Liver (tissue), 9 donors: Measurements from ENCODE around the gene VRK2. TPM values are rescaled to one million over a fixed set of nuclear protein-coding genes. Genes with fewer than 3 reads are reported as not detected.

Experiments used
- DNase-seq: peaks from one replicate; pipeline ENCODE4 v3.0.0-alpha.2; 2017; ENCODE audit warnings: low spot score
- H3K27ac ChIP-seq, 2 donors: one replicate each; pipeline ENCODE4 v1.7.0; 2013; ENCODE audit warnings: inconsistent platforms in 2 of 2, low read length in 2 of 2, control low read depth in 1 of 2, low read depth in 1 of 2, mild to moderate bottlenecking in 1 of 2
- H3K27me3 ChIP-seq, 4 donors: one replicate each; pipeline versions ENCODE4 v1.6.1 to v1.7.0; 2013; ENCODE audit warnings: low read length in 3 of 4, inconsistent platforms in 1 of 4, mild to moderate bottlenecking in 1 of 4, moderate library complexity in 1 of 4; ENCODE audit not compliant: control insufficient read depth in 4 of 4, insufficient read depth in 4 of 4
- H3K36me3 ChIP-seq, 4 donors: one replicate each; pipeline versions ENCODE4 v1.6.1 to v1.7.0; 2013; ENCODE audit warnings: low read length in 3 of 4, mild to moderate bottlenecking in 3 of 4, low read depth in 1 of 4, moderate library complexity in 1 of 4; ENCODE audit not compliant: control insufficient read depth in 4 of 4, insufficient read depth in 3 of 4
- H3K4me1 ChIP-seq, 4 donors: one replicate each; pipeline versions ENCODE4 v1.6.1 to v1.7.0; 2013; ENCODE audit warnings: low read length in 3 of 4, mild to moderate bottlenecking in 3 of 4, moderate library complexity in 1 of 4; ENCODE audit not compliant: control insufficient read depth in 4 of 4, insufficient read depth in 4 of 4
- H3K4me3 ChIP-seq, 3 donors: one replicate each; pipeline versions ENCODE4 v1.6.1 to v1.7.0; 2013; ENCODE audit warnings: low read length in 3 of 3, control low read depth in 1 of 3, low read depth in 1 of 3, mild to moderate bottlenecking in 1 of 3
- H3K9ac ChIP-seq, 2 donors: one replicate each; pipeline ENCODE4 v1.7.0; 2013; ENCODE audit warnings: low read length in 2 of 2, mild to moderate bottlenecking in 2 of 2, moderate library complexity in 2 of 2, control low read depth in 1 of 2, low read depth in 1 of 2
- H3K9me3 ChIP-seq, 4 donors: one replicate each; pipeline versions ENCODE4 v1.6.1 to v1.7.0; 2013; ENCODE audit warnings: low read length in 3 of 4; ENCODE audit not compliant: control insufficient read depth in 4 of 4
- CTCF ChIP-seq: fragments of 150-350 bp; IDR thresholded peaks from 2 replicates; pipeline ENCODE4 v1.5.1; 2017; ENCODE audit warnings: improper control_type of control experiment, low read depth, low read length; ENCODE audit not compliant: missing input control
- EGR1 ChIP-seq, 2 donors: IDR thresholded peaks; 2 replicates each; pipeline ENCODE4 v1.6.1; 2016 to 2018; ENCODE audit warnings: antibody characterized with exemption in 2 of 2, low read depth in 2 of 2
- FOXA1 ChIP-seq: IDR thresholded peaks from 2 replicates; pipeline ENCODE4 v1.6.1; 2016; ENCODE audit warnings: antibody characterized with exemption
- FOXA2 ChIP-seq: IDR thresholded peaks from 2 replicates; pipeline ENCODE4 v1.6.1; 2016; ENCODE audit warnings: antibody characterized with exemption
- GABPA ChIP-seq, 2 donors: IDR thresholded peaks in 1 of 2; conservative IDR thresholded peaks in 1 of 2; 2 replicates each; pipeline ENCODE4 v1.6.1; 2016; ENCODE audit warnings: antibody characterized with exemption in 2 of 2, mild to moderate bottlenecking in 1 of 2, moderate library complexity in 1 of 2
- HNF4A ChIP-seq, 2 donors: conservative IDR thresholded peaks; 2 replicates each; pipeline ENCODE4 v1.6.1; 2016; ENCODE audit warnings: antibody characterized with exemption in 2 of 2, mild to moderate bottlenecking in 2 of 2
- HNF4G ChIP-seq: IDR thresholded peaks from 2 replicates; pipeline ENCODE4 v1.6.1; 2016; ENCODE audit warnings: antibody characterized with exemption
- JUND ChIP-seq, 2 donors: IDR thresholded peaks; 2 replicates each; pipeline ENCODE4 v1.6.1; 2016; ENCODE audit warnings: antibody characterized with exemption in 2 of 2
- MAX ChIP-seq: IDR thresholded peaks from 2 replicates; pipeline ENCODE4 v1.6.1; 2016; ENCODE audit warnings: antibody characterized with exemption
- NR2F2 ChIP-seq: IDR thresholded peaks from 2 replicates; pipeline ENCODE4 v1.6.1; 2016; ENCODE audit warnings: antibody characterized with exemption
- RAD21 ChIP-seq, 2 donors: IDR thresholded peaks; 2 replicates each; pipeline ENCODE4 v1.6.1; 2016; ENCODE audit warnings: antibody characterized with exemption in 2 of 2, mild to moderate bottlenecking in 2 of 2
- RXRA ChIP-seq, 2 donors: IDR thresholded peaks; 2 replicates each; pipeline ENCODE4 v1.6.1; 2017 to 2018; ENCODE audit warnings: antibody characterized with exemption in 2 of 2, mild to moderate bottlenecking in 1 of 2
- SP1 ChIP-seq: IDR thresholded peaks from 2 replicates; pipeline ENCODE4 v1.6.1; 2018; ENCODE audit warnings: antibody characterized with exemption, mild to moderate bottlenecking
- TAF1 ChIP-seq: conservative IDR thresholded peaks from 2 replicates; pipeline ENCODE4 v1.6.1; 2016; ENCODE audit warnings: antibody characterized with exemption, mild to moderate bottlenecking
- YY1 ChIP-seq: IDR thresholded peaks from 2 replicates; pipeline ENCODE4 v1.6.1; 2016; ENCODE audit warnings: antibody characterized with exemption, mild to moderate bottlenecking
- ZBTB33 ChIP-seq: IDR thresholded peaks from 2 replicates; pipeline ENCODE4 v1.6.1; 2016; ENCODE audit warnings: antibody characterized with exemption
- polyA plus RNA-seq, 2 donors: library from polyadenylated mRNA; stranded (reverse) in 1 of 2; unstranded in 1 of 2; fragments of 200-250 nt in 1 of 2; fragments of >200 nt in 1 of 2; fragmentation: Nextera tagmentation in 1 of 2; extraction: Ambion mirVana in 1 of 2; gene quantifications; one replicate each; pipeline versions ENCODE4 v1.2.1 to v1.2.3, GENCODE V29; 2013 to 2015
- total RNA-seq, 2 donors: library from RNA; depleted of rRNA; stranded (reverse); fragments of >200 nt; gene quantifications; one replicate each; pipeline ENCODE4 v1.2.3, GENCODE V29; 2014
- TF ChIP-seq, protein P1 (sequence below): IDR thresholded peaks from 2 replicates; pipeline ENCODE4 v1.6.1; 2016; ENCODE audit warnings: antibody characterized with exemption, mild to moderate bottlenecking
- TF ChIP-seq, protein P2 (sequence below): IDR thresholded peaks from 2 replicates; pipeline ENCODE4 v1.6.1; 2016; ENCODE audit warnings: antibody characterized with exemption
- donor health status: healthy.
- donor health status: healthy.
- donor health status: healthy.
- donor health status: healthy.
- donor health status: healthy.

VRK2 gene
- total and polyA plus RNA-seq, 4 donors = 5.4 to 17.3 (median 8.5) TPM

- no peak overlapping the region for H3K4me3 ChIP-seq
- peaks cover 0 to 25% (median 17%) of the 10 kb centered on the region in 4 donors for H3K36me3 ChIP-seq
- H3K27me3 ChIP-seq = no peaks in the 10 kb centered on the region
- TF ChIP-seq MAX (no peak), HNF4A (conservative IDR thresholded peaks at IDR 0.05) (no peak), YY1 (no peak), SP1 (no peak), EGR1 (IDR thresholded peaks at IDR 0.05; ENCODE audit: low read depth in 2 of 2) (no peak), ZBTB33 (no peak), RAD21 (IDR thresholded peaks at IDR 0.05) (no peak), FOXA2 (no peak), JUND (IDR thresholded peaks at IDR 0.05) (no peak)
- TF ChIP-seq, protein P1, sequence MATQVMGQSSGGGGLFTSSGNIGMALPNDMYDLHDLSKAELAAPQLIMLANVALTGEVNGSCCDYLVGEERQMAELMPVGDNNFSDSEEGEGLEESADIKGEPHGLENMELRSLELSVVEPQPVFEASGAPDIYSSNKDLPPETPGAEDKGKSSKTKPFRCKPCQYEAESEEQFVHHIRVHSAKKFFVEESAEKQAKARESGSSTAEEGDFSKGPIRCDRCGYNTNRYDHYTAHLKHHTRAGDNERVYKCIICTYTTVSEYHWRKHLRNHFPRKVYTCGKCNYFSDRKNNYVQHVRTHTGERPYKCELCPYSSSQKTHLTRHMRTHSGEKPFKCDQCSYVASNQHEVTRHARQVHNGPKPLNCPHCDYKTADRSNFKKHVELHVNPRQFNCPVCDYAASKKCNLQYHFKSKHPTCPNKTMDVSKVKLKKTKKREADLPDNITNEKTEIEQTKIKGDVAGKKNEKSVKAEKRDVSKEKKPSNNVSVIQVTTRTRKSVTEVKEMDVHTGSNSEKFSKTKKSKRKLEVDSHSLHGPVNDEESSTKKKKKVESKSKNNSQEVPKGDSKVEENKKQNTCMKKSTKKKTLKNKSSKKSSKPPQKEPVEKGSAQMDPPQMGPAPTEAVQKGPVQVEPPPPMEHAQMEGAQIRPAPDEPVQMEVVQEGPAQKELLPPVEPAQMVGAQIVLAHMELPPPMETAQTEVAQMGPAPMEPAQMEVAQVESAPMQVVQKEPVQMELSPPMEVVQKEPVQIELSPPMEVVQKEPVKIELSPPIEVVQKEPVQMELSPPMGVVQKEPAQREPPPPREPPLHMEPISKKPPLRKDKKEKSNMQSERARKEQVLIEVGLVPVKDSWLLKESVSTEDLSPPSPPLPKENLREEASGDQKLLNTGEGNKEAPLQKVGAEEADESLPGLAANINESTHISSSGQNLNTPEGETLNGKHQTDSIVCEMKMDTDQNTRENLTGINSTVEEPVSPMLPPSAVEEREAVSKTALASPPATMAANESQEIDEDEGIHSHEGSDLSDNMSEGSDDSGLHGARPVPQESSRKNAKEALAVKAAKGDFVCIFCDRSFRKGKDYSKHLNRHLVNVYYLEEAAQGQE = no peak
- TF ChIP-seq, protein P2, sequence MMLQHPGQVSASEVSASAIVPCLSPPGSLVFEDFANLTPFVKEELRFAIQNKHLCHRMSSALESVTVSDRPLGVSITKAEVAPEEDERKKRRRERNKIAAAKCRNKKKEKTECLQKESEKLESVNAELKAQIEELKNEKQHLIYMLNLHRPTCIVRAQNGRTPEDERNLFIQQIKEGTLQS = no peak
- no peaks in the 10 kb centered on the region for H3K9me3 ChIP-seq
- no peak for DNase-seq
- H3K4me1 ChIP-seq = no peaks in the 10 kb centered on the region
- no peak overlapping the region for H3K27ac ChIP-seq
- no peak overlapping the region for H3K9ac ChIP-seq
Observed at GRCh38 chr2:58156780-58157179, 110.2 kb downstream of the VRK2 start.

DNA sequence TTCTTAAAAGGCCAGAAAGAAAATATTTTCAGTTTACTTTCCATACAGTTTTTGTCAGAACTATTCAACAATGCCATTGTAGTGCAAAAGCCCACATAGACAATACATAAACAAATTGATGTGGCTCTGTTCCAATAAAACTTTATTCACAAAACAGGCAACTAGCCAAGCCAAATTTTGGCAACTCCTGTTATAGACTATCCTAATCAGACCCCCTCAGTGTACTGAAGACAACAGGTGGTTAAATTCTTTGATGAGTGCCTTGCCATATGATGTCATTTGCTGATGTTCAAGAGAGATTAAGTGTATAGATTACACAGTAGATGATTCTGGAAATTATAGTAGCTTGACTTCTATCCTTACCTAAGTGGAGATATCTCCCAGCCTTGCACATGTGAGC is 111.1 kb downstream of the VRK2 start:
- no peak for DNase-seq
- no peak overlapping the region for H3K4me3 ChIP-seq
- H3K27me3 ChIP-seq = no peaks in the 10 kb centered on the region
- no peak overlapping the region for H3K27ac ChIP-seq
- H3K9ac ChIP-seq = no peak overlapping the region
- H3K36me3 ChIP-seq = peaks cover 0 to 30% (median 22%) of the 10 kb centered on the region in 4 donors
- H3K9me3 ChIP-seq = no peaks in the 10 kb centered on the region
- H3K4me1 ChIP-seq = no peaks in the 10 kb centered on the region
- no peak for TF ChIP-seq YY1
- no peak for TF ChIP-seq RAD21 (IDR thresholded peaks at IDR 0.05)
- no peak for TF ChIP-seq CTCF
- no peak for TF ChIP-seq SP1
- no peak for TF ChIP-seq TAF1
- no peak for TF ChIP-seq HNF4G
- TF ChIP-seq GABPA (IDR thresholded peaks at IDR 0.05 in 1 of 2, conservative IDR thresholded peaks at IDR 0.05 in 1 of 2) = no peak
- TF ChIP-seq FOXA2 = no peak
- no peak for TF ChIP-seq ZBTB33
- no peak for TF ChIP-seq RXRA (IDR thresholded peaks at IDR 0.05)
- TF ChIP-seq EGR1 (IDR thresholded peaks at IDR 0.05; ENCODE audit: low read depth in 2 of 2) = no peak
- TF ChIP-seq, protein P2 = no peak
- TF ChIP-seq, protein P1 = no peak
- no peak for TF ChIP-seq NR2F2
- TF ChIP-seq JUND (IDR thresholded peaks at IDR 0.05) = no peak
- no peak for TF ChIP-seq MAX
- no peak for TF ChIP-seq FOXA1
